ENCODE results near the gene ADAM10. TPM values are rescaled to one million over a fixed set of nuclear protein-coding genes. Genes with fewer than 3 reads are reported as not detected.

The ADAM10 gene
- total and polyA plus RNA-seq, 2 of the 8 experiments (the other 6 are each of a cell fraction or from before 2014, with no cell fraction given): 46.5 to 163 TPM

GRCh38 chr15:58785355-58785754 lies 35.8 kb upstream of the ADAM10 start:
- no peaks in the 10 kb centered on the region for H3K79me1 ChIP-seq (ENCODE audit: low read depth, low read length)
- H4K91ac ChIP-seq (replicated peaks; ENCODE audit: insufficient read length, low read length): no peak overlapping the region
- no peak overlapping the region for H3K23ac ChIP-seq (ENCODE audit: insufficient read length)
- no peak overlapping the region for H3K18ac ChIP-seq (ENCODE audit: extremely low read depth, low read length)
- CTCF ChIA-PET (ENCODE audit: partially characterized antibody): interaction anchor here (1.9 kb wide), 1 partner anchor 15 kb away, joined by 7 read pairs; the partner anchor contains the start of gene MINDY2
- POLR2A ChIA-PET (ENCODE audit: partially characterized antibody): no interaction called here
- H3K4ac ChIP-seq (replicated peaks; ENCODE audit: insufficient read length, low read depth, low read length): no peak overlapping the region
- H3K27ac ChIP-seq (ENCODE audit: low read depth, low read length): no peak overlapping the region
- H4K8ac ChIP-seq (ENCODE audit: extremely low read depth, insufficient read depth, low read length): no peak overlapping the region
- no peak overlapping the region for H2AK5ac ChIP-seq (ENCODE audit: low read depth, low read length)
- H3K79me2 ChIP-seq (ENCODE audit: control insufficient read depth in 1 of 2, insufficient read depth in 2 of 2, low read length in 2 of 2): peaks cover 0 to 3% of the 10 kb centered on the region in 2 experiments; a peak in 2 of 4 replicates
- FAIRE-seq: no peak
- DNase-seq (ENCODE audit: low read depth in 1 of 2, low spot score in 2 of 2): no peak
- H2BK15ac ChIP-seq (ENCODE audit: low read length): no peak overlapping the region
- no peak overlapping the region for H2AFZ ChIP-seq (ENCODE audit: low read length)
- H3K23me2 ChIP-seq (ENCODE audit: low read depth, low read length): no peaks in the 10 kb centered on the region
- H4K5ac ChIP-seq (ENCODE audit: insufficient read length, low read depth, low read length): no peak overlapping the region
- H2BK20ac ChIP-seq (ENCODE audit: low read length): no peak overlapping the region
- 90% methylated on average over 6 of the region's 6 CpGs; no CpG with 5 or more reads in 1 of the 2 experiments for WGBS, 2 experiments (ENCODE audit: extremely low coverage in 1 of 2, insufficient coverage in 1 of 2, insufficient read length in 1 of 2, insufficient replicate concordance in 2 of 2, low coverage in 1 of 2, low lambda C conversion rate in 2 of 2, missing lambda C conversion rate in 1 of 2)
- no peak overlapping the region for H3K14ac ChIP-seq (ENCODE audit: insufficient read length)
- H4K20me1 ChIP-seq (replicated peaks in 1 of 2; ENCODE audit: control insufficient read depth in 1 of 2, insufficient read depth in 2 of 2, low read length in 2 of 2): no peaks in the 10 kb centered on the region
- H3K56ac ChIP-seq (replicated peaks; ENCODE audit: insufficient read length, low read depth, low read length): no peak overlapping the region
- H3K4me1 ChIP-seq (replicated peaks in 1 of 4; ENCODE audit: control insufficient read depth in 3 of 4, insufficient read depth in 4 of 4, low read length in 3 of 4): no peaks in the 10 kb centered on the region
- H3K27me3 ChIP-seq (replicated peaks in 1 of 4; ENCODE audit: control insufficient read depth in 3 of 4, extremely low read depth in 1 of 4, insufficient read depth in 3 of 4, low read length in 3 of 4): no peaks in the 10 kb centered on the region
- H2BK12ac ChIP-seq (ENCODE audit: low read depth, low read length): no peak overlapping the region
- no peak overlapping the region for H2BK5ac ChIP-seq (ENCODE audit: low read depth, low read length)
- no peak overlapping the region for H3K4me3 ChIP-seq (ENCODE audit: extremely low read depth in 1 of 4, insufficient read depth in 2 of 4, low read depth in 3 of 4, low read length in 4 of 4)
- H2BK120ac ChIP-seq (replicated peaks; ENCODE audit: low read depth, low read length): no peak overlapping the region
- H3K9ac ChIP-seq (replicated peaks in 1 of 4; ENCODE audit: extremely low read depth in 1 of 4, low read depth in 3 of 4, low read length in 3 of 4): no peak overlapping the region
- H3K9me3 ChIP-seq (ENCODE audit: insufficient read depth in 2 of 2, low read depth in 1 of 2, low read length in 1 of 2): no peaks in the 10 kb centered on the region
- H3K4me2 ChIP-seq (ENCODE audit: insufficient read depth in 1 of 2, low read depth in 2 of 2, low read length in 2 of 2): no peak overlapping the region
- peaks cover 0 to 2% (median 0%) of the 10 kb centered on the region in 4 experiments; a peak in 3 of 8 replicates for H3K36me3 ChIP-seq (ENCODE audit: control insufficient read depth in 2 of 4, insufficient read depth in 4 of 4, low read length in 3 of 4)
- no peak for TF ChIP-seq YY1 (IDR thresholded peaks at IDR 0.05; ENCODE audit: low read depth, low read length)
- TF ChIP-seq ZNF274 (IDR thresholded peaks at IDR 0.05; ENCODE audit: borderline replicate concordance, extremely low read depth, low read length): no peak
- no peak for TF ChIP-seq KDM4A (IDR thresholded peaks at IDR 0.05; ENCODE audit: low read depth, low read length, severe bottlenecking)
- no peak for TF ChIP-seq MAX (IDR thresholded peaks at IDR 0.05)
- TF ChIP-seq KDM1A (IDR thresholded peaks at IDR 0.05; ENCODE audit: borderline replicate concordance, low read length): no peak
- no peak for TF ChIP-seq POLR2A (IDR thresholded peaks at IDR 0.05; ENCODE audit: control extremely low read depth in 1 of 2, low read depth in 2 of 2, low read length in 2 of 2)
- TF ChIP-seq NRF1 (IDR thresholded peaks at IDR 0.05; ENCODE audit: low read depth, low read length): no peak
- no peak for TF ChIP-seq SRF (IDR thresholded peaks at IDR 0.05; ENCODE audit: low read depth, low read length)
- no peak for TF ChIP-seq TAF1 (IDR thresholded peaks at IDR 0.05; ENCODE audit: low read depth, low read length)
- no peak for TF ChIP-seq RAD21 (IDR thresholded peaks at IDR 0.05 in 1 of 2, conservative IDR thresholded peaks at IDR 0.05 in 1 of 2; ENCODE audit: low read depth in 2 of 2, low read length in 2 of 2)
- TF ChIP-seq GTF2F1 (IDR thresholded peaks at IDR 0.05; ENCODE audit: borderline replicate concordance, low read depth, low read length): no peak
- no peak for TF ChIP-seq RXRA (IDR thresholded peaks at IDR 0.05; ENCODE audit: insufficient read depth, low read depth, low read length)
- TF ChIP-seq CHD1 (IDR thresholded peaks at IDR 0.05; ENCODE audit: low read depth, low read length): no peak
- TF ChIP-seq SIRT6 (IDR thresholded peaks at IDR 0.05; ENCODE audit: low read length): no peak
- no peak for TF ChIP-seq MAFK (IDR thresholded peaks at IDR 0.05; ENCODE audit: low read depth, low read length)
- TF ChIP-seq BCL11A (IDR thresholded peaks at IDR 0.05; ENCODE audit: low read depth in 2 of 2, low read length in 2 of 2): no peak

Measured in H1 (cell line).